ENCODE results near the gene NEUROD4. TPM values are rescaled to one million over a fixed set of nuclear protein-coding genes. Genes with fewer than 3 reads are reported as not detected.

Gene NEUROD4
- polyA plus RNA-seq, 1 of the 3 experiments (the other 2 are of a cell fraction), result not detected

DNA sequence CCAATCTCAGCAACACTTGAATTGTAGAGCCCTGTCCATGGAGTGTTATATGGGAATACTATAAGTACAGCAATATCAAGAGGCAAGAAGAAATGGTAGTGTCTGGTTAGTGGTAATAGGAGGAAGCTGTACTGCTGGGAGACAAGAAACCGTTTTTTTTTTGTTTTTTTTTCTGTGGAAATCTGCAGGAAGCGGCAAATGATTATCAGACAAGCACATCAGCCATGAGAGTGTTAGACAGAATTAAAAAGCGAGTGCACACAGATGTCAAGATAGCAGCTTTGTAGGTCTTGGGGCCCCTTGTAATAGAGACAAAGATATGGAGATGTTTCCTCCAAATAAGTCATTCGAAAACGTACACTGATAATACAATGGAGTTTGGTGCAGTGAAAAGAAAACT lies 41.9 kb upstream of the NEUROD4 start (continued):
- TF ChIP-seq, protein P1, sequence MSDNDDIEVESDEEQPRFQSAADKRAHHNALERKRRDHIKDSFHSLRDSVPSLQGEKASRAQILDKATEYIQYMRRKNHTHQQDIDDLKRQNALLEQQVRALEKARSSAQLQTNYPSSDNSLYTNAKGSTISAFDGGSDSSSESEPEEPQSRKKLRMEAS (IDR thresholded peaks at IDR 0.05; ENCODE audit: low read depth), result no peak
- TF ChIP-seq ELF1 (IDR thresholded peaks at IDR 0.05), result no peak
- TF ChIP-seq, protein P2, sequence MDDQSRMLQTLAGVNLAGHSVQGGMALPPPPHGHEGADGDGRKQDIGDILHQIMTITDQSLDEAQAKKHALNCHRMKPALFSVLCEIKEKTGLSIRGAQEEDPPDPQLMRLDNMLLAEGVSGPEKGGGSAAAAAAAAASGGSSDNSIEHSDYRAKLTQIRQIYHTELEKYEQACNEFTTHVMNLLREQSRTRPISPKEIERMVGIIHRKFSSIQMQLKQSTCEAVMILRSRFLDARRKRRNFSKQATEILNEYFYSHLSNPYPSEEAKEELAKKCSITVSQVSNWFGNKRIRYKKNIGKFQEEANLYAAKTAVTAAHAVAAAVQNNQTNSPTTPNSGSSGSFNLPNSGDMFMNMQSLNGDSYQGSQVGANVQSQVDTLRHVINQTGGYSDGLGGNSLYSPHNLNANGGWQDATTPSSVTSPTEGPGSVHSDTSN (IDR thresholded peaks at IDR 0.05), result no peak
- no peak for TF ChIP-seq RCOR1 (IDR thresholded peaks at IDR 0.05; ENCODE audit: low read length)
- TF ChIP-seq, protein P3, sequence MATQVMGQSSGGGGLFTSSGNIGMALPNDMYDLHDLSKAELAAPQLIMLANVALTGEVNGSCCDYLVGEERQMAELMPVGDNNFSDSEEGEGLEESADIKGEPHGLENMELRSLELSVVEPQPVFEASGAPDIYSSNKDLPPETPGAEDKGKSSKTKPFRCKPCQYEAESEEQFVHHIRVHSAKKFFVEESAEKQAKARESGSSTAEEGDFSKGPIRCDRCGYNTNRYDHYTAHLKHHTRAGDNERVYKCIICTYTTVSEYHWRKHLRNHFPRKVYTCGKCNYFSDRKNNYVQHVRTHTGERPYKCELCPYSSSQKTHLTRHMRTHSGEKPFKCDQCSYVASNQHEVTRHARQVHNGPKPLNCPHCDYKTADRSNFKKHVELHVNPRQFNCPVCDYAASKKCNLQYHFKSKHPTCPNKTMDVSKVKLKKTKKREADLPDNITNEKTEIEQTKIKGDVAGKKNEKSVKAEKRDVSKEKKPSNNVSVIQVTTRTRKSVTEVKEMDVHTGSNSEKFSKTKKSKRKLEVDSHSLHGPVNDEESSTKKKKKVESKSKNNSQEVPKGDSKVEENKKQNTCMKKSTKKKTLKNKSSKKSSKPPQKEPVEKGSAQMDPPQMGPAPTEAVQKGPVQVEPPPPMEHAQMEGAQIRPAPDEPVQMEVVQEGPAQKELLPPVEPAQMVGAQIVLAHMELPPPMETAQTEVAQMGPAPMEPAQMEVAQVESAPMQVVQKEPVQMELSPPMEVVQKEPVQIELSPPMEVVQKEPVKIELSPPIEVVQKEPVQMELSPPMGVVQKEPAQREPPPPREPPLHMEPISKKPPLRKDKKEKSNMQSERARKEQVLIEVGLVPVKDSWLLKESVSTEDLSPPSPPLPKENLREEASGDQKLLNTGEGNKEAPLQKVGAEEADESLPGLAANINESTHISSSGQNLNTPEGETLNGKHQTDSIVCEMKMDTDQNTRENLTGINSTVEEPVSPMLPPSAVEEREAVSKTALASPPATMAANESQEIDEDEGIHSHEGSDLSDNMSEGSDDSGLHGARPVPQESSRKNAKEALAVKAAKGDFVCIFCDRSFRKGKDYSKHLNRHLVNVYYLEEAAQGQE (IDR thresholded peaks at IDR 0.05; ENCODE audit: low read depth, low read length), result no peak
- no peak for TF ChIP-seq GATA2 (CRISPR knock-in tag; IDR thresholded peaks at IDR 0.05)

DNA sequence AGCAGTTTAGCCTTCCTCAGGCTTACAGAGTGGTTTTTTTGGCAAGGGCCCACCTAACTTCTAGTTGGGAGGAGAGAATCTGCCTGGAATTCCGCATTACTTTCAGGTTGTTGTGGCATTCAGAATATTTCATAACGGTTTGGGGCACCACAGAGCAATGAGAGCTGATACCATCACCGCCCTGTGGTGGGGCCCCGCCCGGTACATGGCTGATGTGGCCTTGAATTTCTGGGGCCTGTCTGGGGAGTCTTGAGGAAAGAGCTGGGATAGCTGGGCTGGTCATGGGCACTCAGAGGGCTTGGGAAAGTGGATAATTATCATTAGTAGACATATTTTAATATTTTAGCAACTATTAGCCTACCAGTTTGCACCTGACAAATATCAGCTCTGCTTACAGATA lies 39.4 kb upstream of the NEUROD4 start:
- H3K9ac ChIP-seq, result no peak overlapping the region
- no peak for DNase-seq
- no peak overlapping the region for H3K4me2 ChIP-seq
- no peaks in the 10 kb centered on the region for H3K9me2 ChIP-seq
- TF ChIP-seq, protein P1 (IDR thresholded peaks at IDR 0.05; ENCODE audit: low read depth), result no peak
- TF ChIP-seq, protein P3 (IDR thresholded peaks at IDR 0.05; ENCODE audit: low read depth, low read length), result no peak
- TF ChIP-seq GATA2 (CRISPR knock-in tag; IDR thresholded peaks at IDR 0.05) (no peak), NRF1 (IDR thresholded peaks at IDR 0.05; ENCODE audit: low read depth, low read length) (no peak), SMC3 (IDR thresholded peaks at IDR 0.05; ENCODE audit: low read depth, low read length) (no peak), TEAD4 (IDR thresholded peaks at IDR 0.05; ENCODE audit: borderline replicate concordance, insufficient read depth) (no peak), RFX5 (IDR thresholded peaks at IDR 0.05; ENCODE audit: low read length) (no peak), POLR2AphosphoS5 (IDR thresholded peaks at IDR 0.05; ENCODE audit: low read depth, low read length) (no peak), EP300 (IDR thresholded peaks at IDR 0.05; ENCODE audit: borderline replicate concordance in 1 of 2, low read depth in 1 of 2, low read length in 1 of 2) (no peak), RXRA (IDR thresholded peaks at IDR 0.05; ENCODE audit: borderline replicate concordance, low read depth) (no peak)
- TF ChIP-seq, protein P4, sequence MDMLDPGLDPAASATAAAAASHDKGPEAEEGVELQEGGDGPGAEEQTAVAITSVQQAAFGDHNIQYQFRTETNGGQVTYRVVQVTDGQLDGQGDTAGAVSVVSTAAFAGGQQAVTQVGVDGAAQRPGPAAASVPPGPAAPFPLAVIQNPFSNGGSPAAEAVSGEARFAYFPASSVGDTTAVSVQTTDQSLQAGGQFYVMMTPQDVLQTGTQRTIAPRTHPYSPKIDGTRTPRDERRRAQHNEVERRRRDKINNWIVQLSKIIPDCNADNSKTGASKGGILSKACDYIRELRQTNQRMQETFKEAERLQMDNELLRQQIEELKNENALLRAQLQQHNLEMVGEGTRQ (IDR thresholded peaks at IDR 0.05; ENCODE audit: borderline replicate concordance, low read depth, low read length), result no peak
- TF ChIP-seq, protein P5, sequence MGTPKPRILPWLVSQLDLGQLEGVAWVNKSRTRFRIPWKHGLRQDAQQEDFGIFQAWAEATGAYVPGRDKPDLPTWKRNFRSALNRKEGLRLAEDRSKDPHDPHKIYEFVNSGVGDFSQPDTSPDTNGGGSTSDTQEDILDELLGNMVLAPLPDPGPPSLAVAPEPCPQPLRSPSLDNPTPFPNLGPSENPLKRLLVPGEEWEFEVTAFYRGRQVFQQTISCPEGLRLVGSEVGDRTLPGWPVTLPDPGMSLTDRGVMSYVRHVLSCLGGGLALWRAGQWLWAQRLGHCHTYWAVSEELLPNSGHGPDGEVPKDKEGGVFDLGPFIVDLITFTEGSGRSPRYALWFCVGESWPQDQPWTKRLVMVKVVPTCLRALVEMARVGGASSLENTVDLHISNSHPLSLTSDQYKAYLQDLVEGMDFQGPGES (IDR thresholded peaks at IDR 0.05; ENCODE audit: low read depth, low read length), result no peak
- TF ChIP-seq, protein P6, sequence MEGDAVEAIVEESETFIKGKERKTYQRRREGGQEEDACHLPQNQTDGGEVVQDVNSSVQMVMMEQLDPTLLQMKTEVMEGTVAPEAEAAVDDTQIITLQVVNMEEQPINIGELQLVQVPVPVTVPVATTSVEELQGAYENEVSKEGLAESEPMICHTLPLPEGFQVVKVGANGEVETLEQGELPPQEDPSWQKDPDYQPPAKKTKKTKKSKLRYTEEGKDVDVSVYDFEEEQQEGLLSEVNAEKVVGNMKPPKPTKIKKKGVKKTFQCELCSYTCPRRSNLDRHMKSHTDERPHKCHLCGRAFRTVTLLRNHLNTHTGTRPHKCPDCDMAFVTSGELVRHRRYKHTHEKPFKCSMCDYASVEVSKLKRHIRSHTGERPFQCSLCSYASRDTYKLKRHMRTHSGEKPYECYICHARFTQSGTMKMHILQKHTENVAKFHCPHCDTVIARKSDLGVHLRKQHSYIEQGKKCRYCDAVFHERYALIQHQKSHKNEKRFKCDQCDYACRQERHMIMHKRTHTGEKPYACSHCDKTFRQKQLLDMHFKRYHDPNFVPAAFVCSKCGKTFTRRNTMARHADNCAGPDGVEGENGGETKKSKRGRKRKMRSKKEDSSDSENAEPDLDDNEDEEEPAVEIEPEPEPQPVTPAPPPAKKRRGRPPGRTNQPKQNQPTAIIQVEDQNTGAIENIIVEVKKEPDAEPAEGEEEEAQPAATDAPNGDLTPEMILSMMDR (IDR thresholded peaks at IDR 0.05), result no peak
- H3K36me3 ChIP-seq (replicated peaks in 1 of 2; ENCODE audit: control insufficient read depth in 1 of 2, insufficient read depth in 2 of 2, low read length in 1 of 2), result no peaks in the 10 kb centered on the region
- WGBS (ENCODE audit: low lambda C conversion rate), result 8% methylated on average over 5 of the region's 5 CpGs
- no peaks in the 10 kb centered on the region for H3K4me1 ChIP-seq (ENCODE audit: control insufficient read depth in 1 of 2, insufficient read depth in 2 of 2, low read depth in 1 of 2, low read length in 1 of 2)
- no peak overlapping the region for H2AFZ ChIP-seq (ENCODE audit: low read depth)
- H3K27me3 ChIP-seq (ENCODE audit: insufficient read depth), result peaks cover 4% of the 10 kb centered on the region; the same call in 1 of the 2 replicates
- CTCF ChIA-PET, result interaction anchor here (0.9 to 1.6 kb wide), 2 partner anchors 13 to 232 kb away, joined by 3 to 10 read pairs; no protein-coding TSS in a partner anchor
- no peaks in the 10 kb centered on the region for H3F3A ChIP-seq (replicated peaks; ENCODE audit: insufficient read depth)
- H4K20me1 ChIP-seq (ENCODE audit: insufficient read depth), result no peaks in the 10 kb centered on the region
- H3K27ac ChIP-seq (ENCODE audit: low read depth in 2 of 2, low read length in 1 of 2), result no peak overlapping the region
- no peaks in the 10 kb centered on the region for H3K9me3 ChIP-seq
- no peak overlapping the region for H3K4me3 ChIP-seq (ENCODE audit: low read depth in 2 of 2, low read length in 1 of 2)
- no peaks in the 10 kb centered on the region for H3K79me2 ChIP-seq (ENCODE audit: insufficient read depth)
- POLR2A ChIA-PET, result no interaction called here

All from SK-N-SH (cell line).